MG63 (cell line): ENCODE measurements around the gene FGD3. TPM values are rescaled to one million over a fixed set of nuclear protein-coding genes. Genes with fewer than 3 reads are reported as not detected.
"Not testable (repeated sequence)": the region's sequence is repeated elsewhere in the genome, so short reads cannot be mapped to it uniquely, and the experiment has no call there.

Experiments used
- DNase-seq: peaks from one replicate; pipeline ENCODE4 v3.0.0-alpha.2; 2020
- H3K27me3 ChIP-seq: fragments of 250-450 bp; sonication (Bioruptor Pico); 2 replicates; pipeline ENCODE4 v1.5.1; 2020; ENCODE audit warnings: mild to moderate bottlenecking, moderate library complexity
- H3K36me3 ChIP-seq: fragments of 250-450 bp; sonication (Bioruptor Pico); 2 replicates; pipeline ENCODE4 v1.5.1; 2020; ENCODE audit warnings: mild to moderate bottlenecking, moderate library complexity
- H3K4me3 ChIP-seq: fragments of 250-450 bp; sonication (Bioruptor Pico); 2 replicates; pipeline ENCODE4 v1.5.1; 2020; ENCODE audit warnings: mild to moderate bottlenecking, moderate library complexity
- H3K9me3 ChIP-seq: fragments of 250-450 bp; sonication (Bioruptor Pico); 2 replicates; pipeline ENCODE4 v1.5.1; 2020; ENCODE audit warnings: mild to moderate bottlenecking, moderate library complexity
- total RNA-seq: library from RNA; depleted of rRNA; stranded (reverse); fragments of >200 nt; shearing (Covaris generic); gene quantifications from 2 replicates; pipeline ENCODE4 v1.2.3, GENCODE V29; 2014; ENCODE audit warnings: low replicate concordance

FGD3 gene
- total RNA-seq, 1 experiment from 2014 or later = not detected

GRCh38 chr9:92984976-92985375 is 37.7 kb downstream of the FGD3 start:
- Histone ChIP-seq H3K4me3 (no peak overlapping the region), H3K9me3 (peaks cover 16% of the 10 kb centered on the region), H3K27me3 (no peaks in the 10 kb centered on the region), H3K36me3 (no peaks in the 10 kb centered on the region)
- DNase-seq = no peak

GRCh38 chr9:92986176-92987119 is 39.1 kb downstream of the FGD3 start:
- no peak for DNase-seq

GRCh38 chr9:92988215-92988768 is 41.0 kb downstream of the FGD3 start:
- no peaks in the 10 kb centered on the region for H3K36me3 ChIP-seq
- H3K9me3 ChIP-seq = peaks cover 12% of the 10 kb centered on the region
- no peak overlapping the region for H3K4me3 ChIP-seq
- DNase-seq = no peak
- peaks cover 2% of the 10 kb centered on the region; the same call in 1 of the 2 replicates for H3K27me3 ChIP-seq

More at GRCh38 chr9:92986176-92987119, 39.1 kb downstream of the FGD3 start:
- Histone ChIP-seq H3K27me3 (0 out of 2 replicates have a peak, but pooled peaks cover 2% of the 10 kb centered on the region), H3K9me3 (peaks cover 14% of the 10 kb centered on the region), H3K36me3 (no peaks in the 10 kb centered on the region), H3K4me3 (no peak overlapping the region)

GRCh38 chr9:92989561-92989960 is 42.2 kb downstream of the FGD3 start:
- H3K36me3 ChIP-seq = no peaks in the 10 kb centered on the region
- DNase-seq = no peak
- no peaks in the 10 kb centered on the region for H3K9me3 ChIP-seq
- H3K4me3 ChIP-seq = no peak overlapping the region
- H3K27me3 ChIP-seq = peaks cover 2% of the 10 kb centered on the region; the same call in 1 of the 2 replicates

GRCh38 chr9:92990461-92990860 is 43.1 kb downstream of the FGD3 start:
- H3K27me3 ChIP-seq = peaks cover 2% of the 10 kb centered on the region; the same call in 1 of the 2 replicates
- no peaks in the 10 kb centered on the region for H3K9me3 ChIP-seq
- no peaks in the 10 kb centered on the region for H3K36me3 ChIP-seq
- no peak for DNase-seq
- H3K4me3 ChIP-seq = no peak overlapping the region

- Histone ChIP-seq H3K36me3 (no peaks in the 10 kb centered on the region), H3K9me3 (no peaks in the 10 kb centered on the region), H3K27me3 (peaks cover 2% of the 10 kb centered on the region; the same call in 1 of the 2 replicates), H3K4me3 (no peak overlapping the region)
- no peak for DNase-seq
These were observed 45.2 kb downstream of the FGD3 start for GRCh38 chr9:92992549-92992948.

GRCh38 chr9:92998871-92999270 is 51.5 kb downstream of the FGD3 start:
- H3K27me3 ChIP-seq, H3K9me3 ChIP-seq, H3K4me3 ChIP-seq, H3K36me3 ChIP-seq, DNase-seq: not testable (repeated sequence)

GRCh38 chr9:93001031-93001430 is 53.7 kb downstream of the FGD3 start:
- H3K9me3 ChIP-seq = no peaks in the 10 kb centered on the region
- no peaks in the 10 kb centered on the region for H3K36me3 ChIP-seq
- DNase-seq = no peak
- no peaks in the 10 kb centered on the region for H3K27me3 ChIP-seq
- no peak overlapping the region for H3K4me3 ChIP-seq

- Histone ChIP-seq H3K36me3 (no peaks in the 10 kb centered on the region), H3K27me3 (no peaks in the 10 kb centered on the region), H3K4me3 (no peak overlapping the region), H3K9me3 (no peaks in the 10 kb centered on the region)
- DNase-seq = no peak
These were observed 55.4 kb downstream of the FGD3 start for GRCh38 chr9:93002700-93003099.

- Histone ChIP-seq H3K4me3 (peak overlapping the region; percentile 17; the same call in 1 of the 2 replicates), H3K36me3 (no peaks in the 10 kb centered on the region), H3K9me3 (no peaks in the 10 kb centered on the region), H3K27me3 (no peaks in the 10 kb centered on the region)
- peak; percentile 44 for DNase-seq
These were observed 56.5 kb downstream of the FGD3 start for GRCh38 chr9:93003552-93004407.

GRCh38 chr9:93004561-93004960 is 57.2 kb downstream of the FGD3 start:
- no peak for DNase-seq
- H3K36me3 ChIP-seq = no peaks in the 10 kb centered on the region
- H3K4me3 ChIP-seq = no peak overlapping the region
- no peaks in the 10 kb centered on the region for H3K9me3 ChIP-seq
- no peaks in the 10 kb centered on the region for H3K27me3 ChIP-seq

GRCh38 chr9:93005876-93006275 is 58.6 kb downstream of the FGD3 start:
- Histone ChIP-seq H3K27me3 (no peaks in the 10 kb centered on the region), H3K9me3 (no peaks in the 10 kb centered on the region)

GRCh38 chr9:93007529-93008058 is 60.3 kb downstream of the FGD3 start:
- Histone ChIP-seq H3K4me3 (no peak overlapping the region), H3K27me3 (no peaks in the 10 kb centered on the region), H3K9me3 (no peaks in the 10 kb centered on the region), H3K36me3 (no peaks in the 10 kb centered on the region)
- no peak for DNase-seq

More at GRCh38 chr9:93005876-93006275, 58.6 kb downstream of the FGD3 start:
- Histone ChIP-seq H3K4me3 (no peak overlapping the region), H3K36me3 (no peaks in the 10 kb centered on the region)
- no peak for DNase-seq

- H3K4me3 ChIP-seq = no peak overlapping the region
- H3K36me3 ChIP-seq = no peaks in the 10 kb centered on the region
- no peak for DNase-seq
- H3K27me3 ChIP-seq = no peaks in the 10 kb centered on the region
- no peaks in the 10 kb centered on the region for H3K9me3 ChIP-seq
These were observed 61.1 kb downstream of the FGD3 start for GRCh38 chr9:93008457-93008856.

GRCh38 chr9:93009337-93010015 is 62.2 kb downstream of the FGD3 start:
- Histone ChIP-seq H3K9me3 (no peaks in the 10 kb centered on the region), H3K27me3 (no peaks in the 10 kb centered on the region), H3K4me3 (no peak overlapping the region), H3K36me3 (no peaks in the 10 kb centered on the region)
- no peak for DNase-seq

GRCh38 chr9:93010056-93010455 is 62.7 kb downstream of the FGD3 start:
- Histone ChIP-seq H3K9me3 (no peaks in the 10 kb centered on the region), H3K36me3 (no peaks in the 10 kb centered on the region), H3K27me3 (no peaks in the 10 kb centered on the region), H3K4me3 (no peak overlapping the region)
- DNase-seq = no peak
